Measurements from ENCODE around the gene AUTS2. TPM values are rescaled to one million over a fixed set of nuclear protein-coding genes. Genes with fewer than 3 reads are reported as not detected.

Gene AUTS2
- total RNA-seq, 1 donor from 2014 or later = 80.6 TPM

GRCh38 chr7:70434821-70435220, 836.5 kb downstream of the AUTS2 start:
- DNase-seq (ENCODE audit: extremely low spot score, unreplicated experiment) = no peak
- H3K4me3 Mint-ChIP-seq (ENCODE audit: unreplicated experiment) = no peak overlapping the region
- H3K27me3 Mint-ChIP-seq (ENCODE audit: unreplicated experiment) = no peaks in the 10 kb centered on the region
- peaks cover 11% of the 10 kb centered on the region for H3K36me3 Mint-ChIP-seq (ENCODE audit: unreplicated experiment)
- no peaks in the 10 kb centered on the region for H3K9me3 Mint-ChIP-seq (ENCODE audit: unreplicated experiment)
- TF ChIP-seq, protein P1, sequence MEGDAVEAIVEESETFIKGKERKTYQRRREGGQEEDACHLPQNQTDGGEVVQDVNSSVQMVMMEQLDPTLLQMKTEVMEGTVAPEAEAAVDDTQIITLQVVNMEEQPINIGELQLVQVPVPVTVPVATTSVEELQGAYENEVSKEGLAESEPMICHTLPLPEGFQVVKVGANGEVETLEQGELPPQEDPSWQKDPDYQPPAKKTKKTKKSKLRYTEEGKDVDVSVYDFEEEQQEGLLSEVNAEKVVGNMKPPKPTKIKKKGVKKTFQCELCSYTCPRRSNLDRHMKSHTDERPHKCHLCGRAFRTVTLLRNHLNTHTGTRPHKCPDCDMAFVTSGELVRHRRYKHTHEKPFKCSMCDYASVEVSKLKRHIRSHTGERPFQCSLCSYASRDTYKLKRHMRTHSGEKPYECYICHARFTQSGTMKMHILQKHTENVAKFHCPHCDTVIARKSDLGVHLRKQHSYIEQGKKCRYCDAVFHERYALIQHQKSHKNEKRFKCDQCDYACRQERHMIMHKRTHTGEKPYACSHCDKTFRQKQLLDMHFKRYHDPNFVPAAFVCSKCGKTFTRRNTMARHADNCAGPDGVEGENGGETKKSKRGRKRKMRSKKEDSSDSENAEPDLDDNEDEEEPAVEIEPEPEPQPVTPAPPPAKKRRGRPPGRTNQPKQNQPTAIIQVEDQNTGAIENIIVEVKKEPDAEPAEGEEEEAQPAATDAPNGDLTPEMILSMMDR (IDR thresholded peaks at IDR 0.05) = no peak
- H3K4me1 Mint-ChIP-seq (ENCODE audit: unreplicated experiment) = no peaks in the 10 kb centered on the region
- no peak overlapping the region for H3K27ac Mint-ChIP-seq (ENCODE audit: unreplicated experiment)

- no peak overlapping the region for H3K27ac Mint-ChIP-seq (ENCODE audit: unreplicated experiment)
Observed at GRCh38 chr7:70435634-70436033, 837.4 kb downstream of the AUTS2 start.

DNA sequence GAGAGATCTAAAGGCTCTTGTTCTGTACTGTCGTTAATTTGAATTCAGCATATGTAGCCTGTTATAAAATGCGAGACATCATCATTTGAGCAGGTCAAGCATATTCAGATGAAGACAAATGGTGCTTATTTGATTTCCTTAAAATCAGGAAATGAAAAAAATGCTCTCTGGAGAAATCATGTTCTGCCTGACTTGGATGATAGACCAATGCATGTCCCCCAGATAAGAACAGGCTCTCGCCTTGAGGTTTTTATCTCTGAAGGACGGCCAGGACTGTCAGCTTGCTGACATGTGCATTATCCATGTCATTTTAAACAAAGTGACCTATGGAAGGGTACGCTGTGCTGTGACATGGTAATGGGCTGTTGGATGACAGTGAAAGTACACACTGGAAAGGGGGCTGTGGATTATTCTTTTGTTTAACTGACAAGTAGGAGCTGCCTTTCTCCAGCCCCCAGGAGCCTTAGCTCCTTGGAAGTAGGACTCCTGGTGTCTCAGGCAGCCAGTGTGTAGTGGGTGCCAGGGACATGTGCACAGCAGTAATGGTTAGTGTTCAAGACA, 838.6 kb downstream of the AUTS2 start:
- TF ChIP-seq, protein P1 (IDR thresholded peaks at IDR 0.05) = no peak
- Mint-ChIP-seq H3K9me3 (ENCODE audit: unreplicated experiment) (no peaks in the 10 kb centered on the region), H3K27me3 (ENCODE audit: unreplicated experiment) (no peaks in the 10 kb centered on the region), H3K4me3 (ENCODE audit: unreplicated experiment) (no peak overlapping the region), H3K36me3 (ENCODE audit: unreplicated experiment) (peaks cover 11% of the 10 kb centered on the region), H3K27ac (ENCODE audit: unreplicated experiment) (no peak overlapping the region), H3K4me1 (ENCODE audit: unreplicated experiment) (no peaks in the 10 kb centered on the region)
- DNase-seq (ENCODE audit: extremely low spot score, unreplicated experiment) = no peak

More at GRCh38 chr7:70435634-70436033, 837.4 kb downstream of the AUTS2 start:
- Mint-ChIP-seq H3K4me1 (ENCODE audit: unreplicated experiment) (no peaks in the 10 kb centered on the region), H3K4me3 (ENCODE audit: unreplicated experiment) (no peak overlapping the region), H3K27me3 (ENCODE audit: unreplicated experiment) (no peaks in the 10 kb centered on the region), H3K36me3 (ENCODE audit: unreplicated experiment) (peaks cover 11% of the 10 kb centered on the region), H3K9me3 (ENCODE audit: unreplicated experiment) (no peaks in the 10 kb centered on the region)
- TF ChIP-seq, protein P1 (IDR thresholded peaks at IDR 0.05) = no peak
- no peak for DNase-seq (ENCODE audit: extremely low spot score, unreplicated experiment)

DNA sequence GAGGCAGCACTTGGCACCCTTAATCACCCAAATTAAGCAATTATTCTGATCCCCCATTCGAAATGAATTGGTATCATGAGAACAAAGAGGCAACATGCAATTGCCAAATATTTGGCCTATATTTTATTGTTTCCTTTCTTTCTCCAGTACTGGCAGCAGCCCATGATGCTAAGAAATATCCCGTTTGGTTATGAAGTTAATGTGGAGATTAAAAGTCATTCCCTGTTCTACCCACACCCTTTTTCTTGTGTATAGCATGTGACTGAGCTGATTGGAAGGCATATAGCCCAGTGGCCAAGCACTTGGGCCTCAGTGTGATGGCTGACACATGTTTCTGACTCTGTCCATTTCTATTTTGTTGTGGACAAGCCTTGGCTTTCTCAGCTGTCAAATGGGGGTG, 841.4 kb downstream of the AUTS2 start:
- Mint-ChIP-seq H3K4me3 (ENCODE audit: unreplicated experiment) (no peak overlapping the region), H3K36me3 (ENCODE audit: unreplicated experiment) (peaks cover 14% of the 10 kb centered on the region), H3K9me3 (ENCODE audit: unreplicated experiment) (no peaks in the 10 kb centered on the region), H3K27me3 (ENCODE audit: unreplicated experiment) (no peaks in the 10 kb centered on the region), H3K4me1 (ENCODE audit: unreplicated experiment) (no peaks in the 10 kb centered on the region), H3K27ac (ENCODE audit: unreplicated experiment) (no peak overlapping the region)
- TF ChIP-seq, protein P1 (IDR thresholded peaks at IDR 0.05) = no peak
- DNase-seq (ENCODE audit: extremely low spot score, unreplicated experiment) = no peak

DNA sequence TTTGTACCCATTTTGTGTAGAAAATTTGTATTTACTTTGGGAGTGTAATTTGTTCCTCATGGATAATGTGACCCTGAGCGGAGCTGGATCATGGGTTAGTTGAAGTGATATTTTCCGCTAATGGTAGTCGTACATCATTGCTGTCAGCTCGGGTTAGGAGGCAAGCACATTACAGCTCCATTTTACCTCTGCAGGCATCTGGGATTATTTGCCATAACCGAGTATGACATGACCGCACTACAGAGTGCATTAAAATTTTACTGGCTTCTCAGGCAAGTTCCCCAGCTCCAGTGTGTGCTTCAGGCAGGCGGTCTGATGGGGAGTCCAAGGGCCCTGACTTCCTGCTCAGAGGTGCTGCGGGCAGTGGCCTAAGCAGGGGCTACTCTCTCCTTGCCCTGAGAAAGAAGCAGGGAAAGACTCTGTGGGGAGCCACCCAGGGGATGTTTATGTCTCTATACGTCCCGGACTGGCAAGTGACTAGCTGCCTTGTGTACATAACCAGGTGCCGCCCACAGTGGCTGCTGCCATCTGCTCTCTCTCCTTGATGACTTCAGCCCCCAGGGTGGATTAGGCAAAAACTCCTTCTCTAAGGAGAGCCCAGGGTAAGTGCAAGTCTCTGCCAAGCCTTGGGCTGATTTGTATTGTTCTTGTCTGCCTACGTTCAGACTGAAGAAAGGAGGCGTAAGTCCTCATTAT, 848.3 kb downstream of the AUTS2 start:
- H3K27me3 Mint-ChIP-seq (ENCODE audit: unreplicated experiment) = no peaks in the 10 kb centered on the region
- no peak overlapping the region for H3K4me3 Mint-ChIP-seq (ENCODE audit: unreplicated experiment)
- H3K36me3 Mint-ChIP-seq (ENCODE audit: unreplicated experiment) = peaks cover 4% of the 10 kb centered on the region
- DNase-seq (ENCODE audit: extremely low spot score, unreplicated experiment) = no peak
- TF ChIP-seq, protein P1 (IDR thresholded peaks at IDR 0.05) = no peak
- H3K4me1 Mint-ChIP-seq (ENCODE audit: unreplicated experiment) = peaks cover 5% of the 10 kb centered on the region
- H3K9me3 Mint-ChIP-seq (ENCODE audit: unreplicated experiment) = no peaks in the 10 kb centered on the region
- no peak overlapping the region for H3K27ac Mint-ChIP-seq (ENCODE audit: unreplicated experiment)
